ENCODE results near the gene SFRP5. TPM values are rescaled to one million over a fixed set of nuclear protein-coding genes. Genes with fewer than 3 reads are reported as not detected.
A peak's percentile ranks its signal among the peaks of the same experiment; 100 is the strongest.

Gene SFRP5
- total and polyA plus RNA-seq, 10 donors: 0.09 to 3.6 TPM; not detected in 8

GRCh38 chr10:97782455-97783228, 10.8 kb upstream of the SFRP5 start:
- DNase-seq: no peak
- Histone ChIP-seq H3K27ac (no peak overlapping the region), H3K36me3 (no peaks in the 10 kb centered on the region), H3K4me3 (no peak overlapping the region), H3K4me1 (peaks cover 0 to 16% (median 9%) of the 10 kb centered on the region in 6 donors), H3K27me3 (replicated peaks in 1 of 7) (peaks cover 0 to 8% (median 0%) of the 10 kb centered on the region in 7 donors), H3K9me3 (no peaks in the 10 kb centered on the region)
- WGBS, 5 donors: 69 to 80% (median 79%) methylated on average over 11 of the region's 11 CpGs
- intact Hi-C loops (cut with DNase I; ENCODE audit: low total_unique reads): no loop called here
- no peak for TF ChIP-seq POLR2A (IDR thresholded peaks at IDR 0.05)
- TF ChIP-seq CTCF (IDR thresholded peaks at IDR 0.05 in 8 of 11, conservative IDR thresholded peaks at IDR 0.05 in 3 of 11): no peak
- TF ChIP-seq POLR2AphosphoS5 (IDR thresholded peaks at IDR 0.05): no peak

- H3K27ac ChIP-seq: peak overlapping the region in 2 of 8 donors; percentile 28 to 43
- peaks cover 0 to 16% (median 9%) of the 10 kb centered on the region in 6 donors for H3K4me1 ChIP-seq
- 52 to 65% (median 56%) methylated on average over 11 to 14 of the region's 14 CpGs for WGBS, 5 donors
- H3K36me3 ChIP-seq: no peaks in the 10 kb centered on the region
- intact Hi-C loops (cut with DNase I; ENCODE audit: low total_unique reads): no loop called here
- TF ChIP-seq POLR2AphosphoS5 (IDR thresholded peaks at IDR 0.05) (no peak), POLR2A (IDR thresholded peaks at IDR 0.05) (no peak)
- DNase-seq: no peak
- H3K9me3 ChIP-seq: no peaks in the 10 kb centered on the region
- H3K27me3 ChIP-seq (replicated peaks in 1 of 7): no peaks in the 10 kb centered on the region
- H3K4me3 ChIP-seq: no peak overlapping the region
Observed at GRCh38 chr10:97781618-97782331, 10.0 kb upstream of the SFRP5 start.

- no peaks in the 10 kb centered on the region for H3K9me3 ChIP-seq
- H3K27me3 ChIP-seq (replicated peaks in 1 of 7): no peaks in the 10 kb centered on the region
- TF ChIP-seq POLR2AphosphoS5 (IDR thresholded peaks at IDR 0.05) (no peak), POLR2A (IDR thresholded peaks at IDR 0.05) (no peak), CTCF (IDR thresholded peaks at IDR 0.05 in 8 of 11, conservative IDR thresholded peaks at IDR 0.05 in 3 of 11) (no peak)
- H3K4me1 ChIP-seq: peaks cover 0 to 16% (median 9%) of the 10 kb centered on the region in 6 donors
- no peak overlapping the region for H3K4me3 ChIP-seq
- no peak for DNase-seq
- H3K27ac ChIP-seq: peak overlapping the region in 2 of 8 donors; percentile 28 to 43
- intact Hi-C loops (cut with DNase I; ENCODE audit: low total_unique reads): no loop called here
- 52 to 66% (median 60%) methylated on average over 6 to 7 of the region's 7 CpGs for WGBS, 5 donors
- H3K36me3 ChIP-seq: no peaks in the 10 kb centered on the region
Observed at GRCh38 chr10:97780841-97781617, 9.2 kb upstream of the SFRP5 start.

GRCh38 chr10:97779975-97780374, 8.2 kb upstream of the SFRP5 start:
- Histone ChIP-seq H3K27me3 (replicated peaks in 1 of 7) (peaks cover 0 to 4% (median 0%) of the 10 kb centered on the region in 7 donors), H3K9me3 (no peaks in the 10 kb centered on the region), H3K27ac (no peak overlapping the region), H3K36me3 (no peaks in the 10 kb centered on the region), H3K4me1 (peaks cover 0 to 16% (median 9%) of the 10 kb centered on the region in 6 donors), H3K4me3 (no peak overlapping the region)
- 93 to 97% (median 95%) methylated on average over 3 of the region's 3 CpGs for WGBS, 5 donors
- no peak for TF ChIP-seq POLR2A (IDR thresholded peaks at IDR 0.05)
- no peak for TF ChIP-seq CTCF (IDR thresholded peaks at IDR 0.05 in 8 of 11, conservative IDR thresholded peaks at IDR 0.05 in 3 of 11)
- TF ChIP-seq POLR2AphosphoS5 (IDR thresholded peaks at IDR 0.05): no peak
- intact Hi-C loops (cut with DNase I; ENCODE audit: low total_unique reads): no loop called here
- DNase-seq: no peak

All from spleen (tissue), 11 donors.